GM10266 (cell line): ENCODE measurements around the gene GTF3A.

Experiments
- DNase-seq: peaks from one replicate; pipeline ENCODE4 v3.0.0; 2012; ENCODE audit errors: extremely low spot score
- TF ChIP-seq, protein P1 (sequence below): IDR thresholded peaks from 2 replicates; pipeline ENCODE4 v1.5.1; 2012; ENCODE audit warnings: mild to moderate bottlenecking, low read depth; ENCODE audit not compliant: control insufficient read depth, insufficient read depth; ENCODE audit errors: missing control alignments

GTF3A gene

DNA sequence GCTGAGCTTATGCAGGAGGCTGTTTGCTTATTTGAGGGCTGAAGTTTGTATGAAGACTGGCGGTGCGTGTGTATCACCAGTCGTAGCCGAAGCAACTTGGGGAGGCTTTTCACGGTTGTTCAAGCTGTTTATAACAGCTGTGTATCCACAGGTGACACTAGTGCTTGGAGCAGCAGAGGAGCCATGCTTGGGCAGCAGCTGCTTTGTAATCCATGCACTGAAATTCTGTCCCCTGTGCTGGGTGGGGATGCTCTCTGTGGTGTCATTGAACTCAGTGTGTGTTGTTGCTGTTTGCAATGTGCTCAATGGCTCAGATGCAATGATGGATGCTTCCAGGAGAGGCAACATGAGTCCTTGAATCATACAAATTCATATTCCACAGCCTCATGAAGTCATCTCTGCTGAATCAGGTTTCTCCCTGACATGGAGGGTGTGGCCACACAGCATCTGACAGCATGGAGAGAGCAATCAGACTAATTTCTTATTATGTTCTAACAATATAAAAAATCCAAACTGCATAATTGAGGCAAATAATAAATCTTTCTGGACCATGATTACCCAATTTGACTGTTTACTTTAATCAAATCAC, 18.8 kb upstream of the GTF3A start:
- no peak for DNase-seq
- TF ChIP-seq, protein P1, sequence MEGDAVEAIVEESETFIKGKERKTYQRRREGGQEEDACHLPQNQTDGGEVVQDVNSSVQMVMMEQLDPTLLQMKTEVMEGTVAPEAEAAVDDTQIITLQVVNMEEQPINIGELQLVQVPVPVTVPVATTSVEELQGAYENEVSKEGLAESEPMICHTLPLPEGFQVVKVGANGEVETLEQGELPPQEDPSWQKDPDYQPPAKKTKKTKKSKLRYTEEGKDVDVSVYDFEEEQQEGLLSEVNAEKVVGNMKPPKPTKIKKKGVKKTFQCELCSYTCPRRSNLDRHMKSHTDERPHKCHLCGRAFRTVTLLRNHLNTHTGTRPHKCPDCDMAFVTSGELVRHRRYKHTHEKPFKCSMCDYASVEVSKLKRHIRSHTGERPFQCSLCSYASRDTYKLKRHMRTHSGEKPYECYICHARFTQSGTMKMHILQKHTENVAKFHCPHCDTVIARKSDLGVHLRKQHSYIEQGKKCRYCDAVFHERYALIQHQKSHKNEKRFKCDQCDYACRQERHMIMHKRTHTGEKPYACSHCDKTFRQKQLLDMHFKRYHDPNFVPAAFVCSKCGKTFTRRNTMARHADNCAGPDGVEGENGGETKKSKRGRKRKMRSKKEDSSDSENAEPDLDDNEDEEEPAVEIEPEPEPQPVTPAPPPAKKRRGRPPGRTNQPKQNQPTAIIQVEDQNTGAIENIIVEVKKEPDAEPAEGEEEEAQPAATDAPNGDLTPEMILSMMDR, result no peak

GRCh38 chr13:27406178-27406939, 18.1 kb upstream of the GTF3A start:
- TF ChIP-seq, protein P1, result peak; percentile 44
- DNase-seq, result peak; percentile 30

DNA sequence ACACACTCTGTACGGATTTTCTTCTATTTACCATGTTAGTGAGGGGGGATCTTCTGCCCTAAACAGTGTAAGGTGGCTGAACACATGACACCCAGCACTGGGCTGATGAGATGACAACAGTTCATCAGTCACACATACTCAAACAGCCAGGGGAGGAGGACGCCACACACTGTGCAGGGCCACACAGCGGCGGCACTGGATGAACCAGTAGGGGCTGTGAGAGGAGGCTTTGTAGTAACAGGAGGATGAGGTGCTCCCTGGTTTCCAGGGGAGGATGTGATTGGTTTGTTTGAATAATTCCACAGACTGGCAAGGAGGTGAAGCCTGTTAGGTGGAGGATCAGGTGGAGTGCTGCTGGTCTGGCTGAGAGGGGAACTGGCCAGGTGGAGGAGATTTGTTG, 16.3 kb upstream of the GTF3A start:
- DNase-seq, result no peak

DNA sequence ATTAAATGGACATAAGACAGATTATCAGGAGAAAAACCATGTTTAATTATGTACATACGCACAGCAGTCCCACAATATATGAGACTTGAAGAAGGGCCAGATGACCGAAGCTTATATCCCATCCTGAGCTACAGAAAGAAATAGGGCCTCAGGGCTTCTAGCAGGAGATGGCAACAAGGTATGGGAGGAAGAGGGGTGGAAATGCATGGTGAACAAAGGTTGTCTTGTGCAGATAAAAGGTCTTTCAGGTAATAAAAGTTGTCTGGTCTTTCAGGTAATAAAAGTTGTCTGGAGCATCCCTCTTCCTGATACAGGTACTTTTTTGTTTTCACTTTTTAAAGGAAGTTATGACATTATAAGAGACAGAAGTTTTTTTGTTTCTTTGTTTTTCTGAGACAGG, 15.4 kb upstream of the GTF3A start:
- DNase-seq, result no peak
- TF ChIP-seq, protein P1, result no peak

More for the DNA sequence above, 16.3 kb upstream of the GTF3A start:
- TF ChIP-seq, protein P1, result no peak

GRCh38 chr13:27411341-27411740, 13.1 kb upstream of the GTF3A start:
- TF ChIP-seq, protein P1, result no peak
- DNase-seq, result no peak

DNA sequence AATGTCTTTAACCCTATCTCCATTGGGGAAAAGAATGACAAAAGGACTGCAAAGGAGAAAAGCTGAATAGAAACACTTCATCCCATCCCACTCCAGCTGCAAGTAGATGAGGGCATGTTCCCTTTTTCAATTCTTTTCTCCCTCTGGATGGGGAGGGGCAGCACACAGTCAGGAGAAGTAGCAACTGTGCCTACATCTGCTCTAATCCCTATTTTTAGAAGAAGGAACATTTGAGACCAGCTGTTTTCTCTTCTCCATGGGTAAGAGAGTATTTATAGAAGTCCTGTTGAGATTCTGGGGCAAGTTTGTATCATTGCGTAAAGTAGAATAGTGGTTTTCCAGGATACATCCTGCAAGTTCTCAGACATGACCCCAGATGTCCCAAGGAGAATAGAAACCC, 9.3 kb upstream of the GTF3A start:
- TF ChIP-seq, protein P1, result no peak
- DNase-seq, result no peak

DNA sequence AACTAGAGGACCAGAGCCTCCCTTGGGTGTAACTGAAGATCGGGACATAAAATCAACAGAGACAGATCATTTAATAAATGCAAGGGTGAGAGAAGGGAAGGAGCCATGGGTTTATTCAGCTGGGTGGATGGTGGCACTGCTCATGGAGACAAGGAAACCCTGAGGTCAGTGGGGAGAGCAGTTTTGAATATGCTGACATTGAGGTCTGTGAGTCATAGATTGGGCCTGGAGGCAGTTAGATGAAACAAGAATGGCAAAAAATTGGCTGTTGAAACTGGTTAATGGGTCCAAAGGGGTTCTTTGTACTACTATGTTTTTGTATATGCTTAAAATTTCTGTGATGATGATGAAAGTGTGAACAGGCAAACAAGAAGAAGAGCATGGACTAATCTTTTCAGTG, 5.1 kb upstream of the GTF3A start:
- DNase-seq, result no peak
- TF ChIP-seq, protein P1, result no peak
